Epidermal melanocyte (primary cell): ENCODE results near the gene NAT8L.

Experiments used
- DNase-seq: peaks from one replicate; pipeline ENCODE4 v3.0.0; 2011; ENCODE audit warnings: low spot score; ENCODE audit not compliant: insufficient read length

Gene NAT8L

DNA sequence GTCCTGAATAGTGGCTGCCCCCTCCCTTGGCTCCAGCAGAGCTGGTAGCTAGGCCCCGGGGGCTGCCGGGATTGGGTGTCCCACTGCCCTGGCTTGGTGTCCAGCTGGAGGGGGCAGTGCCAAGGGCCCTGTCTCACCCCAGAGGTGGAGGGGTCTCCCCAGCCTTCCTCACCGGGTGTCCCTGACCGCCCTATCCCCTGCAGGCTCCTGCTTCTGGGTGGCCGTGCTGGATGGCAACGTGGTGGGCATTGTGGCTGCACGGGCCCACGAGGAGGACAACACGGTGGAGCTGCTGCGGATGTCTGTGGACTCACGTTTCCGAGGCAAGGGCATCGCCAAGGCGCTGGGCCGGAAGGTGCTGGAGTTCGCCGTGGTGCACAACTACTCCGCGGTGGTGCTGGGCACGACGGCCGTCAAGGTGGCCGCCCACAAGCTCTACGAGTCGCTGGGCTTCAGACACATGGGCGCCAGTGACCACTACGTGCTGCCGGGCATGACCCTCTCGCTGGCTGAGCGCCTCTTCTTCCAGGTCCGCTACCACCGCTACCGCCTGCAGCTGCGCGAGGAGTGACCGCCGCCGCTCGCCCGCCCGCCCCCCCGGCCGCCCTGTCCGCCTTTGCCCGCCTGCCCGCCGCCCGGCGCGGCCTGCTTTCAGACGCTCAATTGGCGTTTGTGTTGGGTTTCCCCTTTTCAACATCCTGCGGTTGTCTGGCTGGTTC lies 4.6 kb downstream of the NAT8L start:
- no peak for DNase-seq

DNA sequence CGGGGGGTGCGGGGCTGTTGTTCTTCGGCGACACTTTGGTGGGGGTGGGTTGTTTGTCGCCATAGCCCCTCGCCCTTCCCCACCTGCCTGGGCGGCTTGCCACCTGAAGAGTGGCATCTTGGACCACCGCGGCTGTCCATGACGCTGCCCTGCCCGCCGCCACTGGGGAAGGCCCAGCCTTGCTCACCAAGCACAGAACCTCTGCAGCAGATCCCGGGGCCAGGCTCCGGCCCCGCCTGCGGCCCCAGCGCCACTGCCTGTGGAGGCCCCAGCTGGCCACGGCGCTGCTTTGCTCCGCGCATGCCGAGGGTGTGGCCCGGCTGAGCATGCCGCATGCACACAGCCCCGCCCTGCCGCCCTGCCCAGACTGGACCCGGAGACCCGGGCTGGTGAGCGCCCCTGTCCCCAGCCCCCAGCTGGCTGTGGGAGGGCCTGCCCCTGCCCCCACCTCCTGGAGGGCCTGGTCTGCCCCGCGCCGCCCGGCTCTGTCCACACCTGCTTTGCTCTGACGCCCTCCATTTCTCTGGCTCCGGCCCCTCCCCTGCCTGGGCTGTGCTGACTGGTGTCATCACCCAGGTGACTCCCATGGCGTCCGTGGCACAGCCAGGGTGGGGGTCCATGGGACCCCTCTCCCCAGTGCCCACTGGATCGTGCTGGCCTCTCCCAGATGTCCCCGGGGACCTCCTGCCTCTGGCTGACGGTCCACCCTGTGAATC lies 5.3 kb downstream of the NAT8L start:
- no peak for DNase-seq

DNA sequence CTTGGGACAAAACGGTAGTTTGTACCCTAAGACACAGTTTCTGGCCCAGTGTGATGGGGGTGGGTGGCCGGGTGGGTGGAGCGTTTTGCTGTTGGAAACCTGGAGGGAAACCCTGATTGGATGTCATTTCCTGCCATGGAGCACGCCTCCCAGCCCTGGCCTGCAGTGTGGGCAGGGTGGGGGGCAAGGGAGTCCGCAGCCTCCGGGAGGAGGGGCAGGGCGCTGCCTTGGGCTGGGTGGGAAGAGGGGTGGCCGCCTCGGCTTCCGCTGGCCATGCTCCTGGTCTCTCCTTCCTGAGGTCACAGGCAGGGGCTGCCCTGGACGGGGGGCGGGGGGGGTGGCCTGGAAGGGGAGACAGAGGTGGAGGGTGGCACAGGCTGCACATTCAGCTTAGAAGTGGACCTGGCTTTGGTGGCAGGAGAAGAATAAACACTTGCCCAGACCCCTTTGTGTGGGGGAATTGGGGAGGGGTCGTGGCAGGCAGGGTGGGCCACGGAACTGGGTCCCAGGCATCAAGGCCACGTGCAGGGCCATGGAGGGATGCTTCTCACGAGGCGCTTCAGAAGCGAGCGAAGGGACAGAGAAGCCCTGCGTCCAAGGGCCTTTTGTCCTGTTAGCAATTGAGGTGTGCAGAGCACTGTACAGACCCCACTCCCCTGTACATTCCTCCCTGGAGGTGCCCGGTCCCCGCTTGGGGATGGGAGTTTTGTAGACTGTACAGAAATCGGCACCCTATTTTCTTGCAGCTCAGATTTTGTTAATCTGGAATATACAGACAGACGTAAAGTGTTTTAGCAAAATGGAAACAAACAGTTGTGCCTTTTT lies 6.2 kb downstream of the NAT8L start:
- no peak for DNase-seq

DNA sequence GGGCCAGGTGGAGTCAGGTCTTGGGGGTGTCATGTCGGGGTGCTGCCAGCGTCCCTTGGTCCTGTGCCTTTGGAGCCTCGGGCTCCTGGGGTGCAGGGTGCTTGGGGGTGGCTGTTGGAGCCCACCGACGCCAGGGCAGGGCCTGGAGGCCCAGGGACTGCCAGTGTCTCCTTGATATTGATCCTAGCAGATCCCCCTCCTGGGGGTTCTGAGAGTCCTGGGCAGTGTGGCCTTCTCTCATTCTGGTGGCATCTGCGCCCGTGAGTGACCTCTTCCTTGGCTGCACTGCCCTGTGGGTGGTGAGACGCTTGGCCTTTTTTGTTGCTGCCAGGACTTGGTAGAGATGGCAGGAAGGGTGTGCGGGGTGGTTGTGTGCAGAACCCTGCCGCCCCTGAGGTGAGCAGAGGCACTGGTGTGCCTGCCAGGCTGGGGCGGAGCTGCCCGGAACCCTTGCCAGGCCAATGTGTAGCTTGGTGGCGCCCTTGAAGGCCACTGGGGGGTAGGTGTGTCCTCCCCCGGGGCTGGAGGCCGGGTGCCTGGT lies 7.0 kb downstream of the NAT8L start:
- no peak for DNase-seq

DNA sequence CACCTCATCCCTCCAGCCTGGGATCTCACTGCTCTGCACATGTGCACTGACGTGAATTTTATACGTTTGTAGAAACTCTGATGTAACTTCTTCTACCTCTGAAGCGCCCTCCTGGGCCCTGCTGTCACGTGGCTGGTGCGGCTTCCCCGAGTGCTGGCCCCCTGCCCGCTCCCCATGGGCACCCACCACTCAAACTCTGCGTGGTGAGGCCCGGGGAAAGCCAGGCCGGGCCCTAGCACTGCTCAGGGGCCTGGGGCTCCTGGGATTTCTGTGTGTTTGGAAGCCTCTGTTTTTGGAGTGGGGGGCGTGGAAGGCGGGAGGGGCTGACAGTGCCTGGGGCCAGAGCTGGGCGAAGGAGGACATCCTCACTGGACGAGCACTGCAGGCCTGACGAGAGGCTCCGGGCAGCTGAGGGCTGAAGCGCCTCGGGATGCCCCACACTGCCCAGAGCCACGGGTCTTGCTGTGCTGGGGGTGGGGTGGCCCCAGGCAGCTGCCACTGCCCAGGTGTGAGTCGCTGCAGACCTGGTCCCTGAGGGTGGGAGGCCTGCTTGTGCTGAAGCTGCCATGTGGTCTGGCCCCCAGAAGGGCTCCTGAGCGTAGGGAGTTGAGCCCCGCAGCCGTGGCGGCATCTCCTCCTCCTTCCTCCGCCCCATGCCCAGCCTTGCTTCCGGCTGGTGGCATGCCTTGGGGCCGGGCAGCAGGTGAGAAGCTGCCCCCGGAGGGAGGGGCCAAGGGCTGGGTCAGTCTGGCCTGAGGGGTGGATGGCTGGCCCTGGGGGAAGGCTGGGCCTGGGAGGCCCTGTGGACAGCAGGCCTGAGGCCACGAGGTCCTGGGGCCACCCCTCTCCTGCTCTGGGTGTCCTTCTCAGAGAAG lies 7.7 kb downstream of the NAT8L start:
- DNase-seq: no peak

DNA sequence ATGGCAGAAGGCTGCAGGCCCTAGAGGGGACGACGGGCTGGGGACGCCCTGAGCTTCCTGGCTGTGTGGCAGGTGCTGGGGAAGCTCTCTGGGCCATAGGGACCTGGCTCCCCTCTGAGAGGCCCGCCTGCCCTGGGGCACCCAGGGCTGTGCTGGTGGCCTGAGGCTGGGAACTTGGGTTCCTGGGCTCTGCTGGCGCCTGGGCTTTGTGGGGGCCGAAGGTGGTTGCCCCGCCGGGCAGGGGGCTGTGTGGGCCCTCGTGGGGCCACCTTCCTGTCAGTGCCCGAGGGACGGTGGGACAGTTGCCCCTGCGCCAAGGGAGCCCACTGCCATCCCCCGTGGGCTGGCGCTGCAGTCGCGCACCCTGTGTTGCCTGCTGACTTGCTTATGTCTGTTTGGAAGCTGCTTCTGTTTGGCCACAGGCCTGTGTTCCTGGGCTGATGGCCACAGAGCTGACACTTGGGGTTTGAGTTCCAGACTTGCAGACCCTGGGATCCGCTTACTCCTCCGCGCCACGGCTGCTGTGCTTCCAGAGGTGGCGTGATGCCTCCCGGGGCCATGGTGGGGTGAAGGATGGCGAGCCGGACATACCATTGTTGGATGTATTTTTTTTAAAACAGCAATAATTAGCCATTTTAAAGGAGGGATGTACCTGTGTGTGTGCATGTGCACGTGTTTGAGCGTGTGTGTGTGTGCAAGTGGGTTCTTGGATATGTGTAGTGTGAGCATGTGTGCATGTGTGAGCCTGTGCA lies 8.5 kb downstream of the NAT8L start:
- no peak for DNase-seq

DNA sequence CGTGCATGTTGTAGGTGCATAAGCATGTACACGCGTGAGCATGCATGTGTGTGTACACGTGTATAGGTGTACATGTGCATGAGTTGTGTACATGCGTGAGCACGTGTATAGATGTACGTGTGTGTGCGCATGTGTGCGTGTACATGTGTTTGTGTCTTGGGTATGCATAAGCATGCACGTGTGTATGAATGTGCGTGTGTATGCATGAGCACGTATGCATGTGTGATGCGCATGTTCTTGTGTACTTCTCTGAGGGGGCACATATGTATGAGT lies 9.0 kb downstream of the NAT8L start:
- DNase-seq: no peak

DNA sequence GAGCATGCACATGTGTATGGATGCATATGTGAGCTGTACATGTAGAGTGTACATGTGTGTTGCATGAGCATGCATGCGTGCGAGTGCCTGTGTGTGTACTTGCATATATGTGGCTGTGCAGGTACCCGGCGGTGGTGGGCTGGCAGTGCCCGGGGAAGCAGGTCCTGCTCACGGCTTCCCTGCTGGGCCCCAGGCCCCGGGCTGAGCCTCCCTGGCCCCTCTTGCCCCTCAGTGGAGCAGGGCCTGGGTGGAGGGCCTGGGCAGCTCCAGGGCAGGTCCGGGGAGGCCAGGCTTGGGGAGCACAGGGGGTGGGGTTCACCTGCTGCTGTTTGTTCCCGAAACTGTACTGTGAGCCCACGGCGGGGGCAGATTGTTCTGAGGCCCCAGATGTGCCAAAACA lies 9.4 kb downstream of the NAT8L start:
- no peak for DNase-seq

DNA sequence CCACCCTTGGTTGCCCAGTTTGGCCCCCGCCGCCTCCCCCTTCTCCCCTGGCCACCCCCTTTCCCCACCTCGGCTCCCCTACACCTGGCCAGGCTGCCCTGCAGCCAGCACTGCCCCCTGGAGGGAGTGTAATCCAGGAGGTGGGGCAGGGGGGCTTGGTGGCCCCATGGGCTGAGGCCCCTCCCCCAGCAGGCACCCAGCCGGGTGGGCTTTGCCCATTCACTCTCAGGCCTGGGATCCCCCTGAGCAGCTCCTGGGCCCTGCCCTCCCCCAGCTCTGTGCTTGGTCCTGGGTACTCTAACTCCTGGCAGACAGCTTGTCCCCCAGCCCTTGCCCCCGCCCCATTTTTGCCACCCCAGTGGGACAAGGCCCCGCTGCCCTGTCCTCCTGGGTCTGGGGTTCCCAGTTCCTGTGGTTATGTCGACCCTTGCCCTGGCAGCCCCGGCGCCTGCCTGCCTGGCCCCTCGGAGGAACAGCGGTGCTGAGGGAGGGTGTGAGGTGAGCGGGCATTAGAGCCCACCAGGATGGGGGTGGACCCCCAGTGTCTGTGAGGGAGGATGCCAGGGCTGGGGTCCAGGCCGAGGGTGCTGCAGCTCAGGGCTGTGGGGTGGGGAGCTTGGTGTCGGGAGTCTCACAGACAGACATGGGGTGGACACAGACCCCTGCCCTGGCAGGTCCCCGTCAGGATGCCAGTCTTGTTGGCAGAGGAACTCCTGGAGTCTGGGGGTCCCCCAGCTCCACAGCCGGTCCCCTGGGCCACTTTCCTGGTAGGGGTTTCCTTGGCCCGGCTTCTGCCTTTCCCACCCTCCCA lies 10.2 kb downstream of the NAT8L start:
- no peak for DNase-seq

DNA sequence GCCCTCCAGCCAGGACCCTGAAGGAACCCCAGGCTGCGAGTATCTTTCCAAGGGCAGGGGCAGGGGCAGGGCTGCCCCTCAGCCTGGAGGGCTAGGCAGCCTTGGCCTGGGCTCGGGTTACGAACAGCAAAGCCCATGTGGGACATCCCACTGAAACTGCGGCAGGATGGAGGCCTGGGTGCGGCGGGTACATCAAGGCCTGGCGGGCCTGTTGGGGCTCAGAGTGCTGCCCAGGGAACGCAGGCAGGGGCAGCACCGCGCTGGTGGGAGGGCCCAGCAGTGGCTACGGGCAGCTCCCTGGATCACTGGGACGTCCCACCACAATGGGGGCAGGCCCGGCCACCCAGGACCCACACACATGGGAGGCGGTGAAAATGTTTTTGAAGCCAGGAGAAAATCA lies 10.9 kb downstream of the NAT8L start:
- DNase-seq: no peak

DNA sequence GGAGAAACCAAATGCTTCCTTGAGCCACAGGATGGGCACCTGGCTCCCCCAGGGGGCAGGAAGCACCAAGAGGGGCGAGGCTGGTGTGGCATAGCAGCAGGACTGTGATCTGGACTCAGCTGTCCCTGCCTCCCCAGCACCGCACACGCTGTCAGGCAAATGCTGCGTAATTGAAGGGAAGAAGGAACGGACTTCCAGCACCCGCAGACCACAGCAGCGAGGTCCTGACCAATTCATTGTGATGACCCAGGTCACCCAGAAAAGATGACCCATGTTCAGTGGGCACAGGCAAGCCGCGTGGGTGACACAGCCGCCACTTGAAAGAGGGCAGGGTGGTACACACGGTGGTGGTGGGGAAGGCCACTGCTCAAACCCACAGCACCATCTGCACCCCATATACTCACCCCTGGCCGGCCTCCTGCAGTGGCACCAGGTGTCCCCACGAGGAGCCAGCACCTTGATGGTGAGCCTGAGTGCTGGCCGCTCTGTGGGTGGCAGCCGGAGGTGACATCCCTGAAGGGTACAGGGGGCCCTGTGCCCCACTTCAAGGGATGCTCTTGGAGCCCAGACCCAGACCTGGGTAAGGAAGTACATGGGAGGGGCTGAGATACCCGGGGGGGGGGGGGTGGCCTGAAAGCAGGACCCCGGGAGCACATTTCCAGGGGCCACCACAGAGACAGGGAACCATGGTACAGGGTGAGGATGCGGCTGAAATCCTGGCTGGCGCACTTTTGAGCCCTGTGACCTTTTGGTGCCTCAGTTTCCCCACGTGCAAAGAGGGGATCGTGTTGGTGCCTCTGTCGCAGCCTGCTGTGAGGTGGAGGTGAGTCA lies 11.5 kb downstream of the NAT8L start:
- DNase-seq: no peak

DNA sequence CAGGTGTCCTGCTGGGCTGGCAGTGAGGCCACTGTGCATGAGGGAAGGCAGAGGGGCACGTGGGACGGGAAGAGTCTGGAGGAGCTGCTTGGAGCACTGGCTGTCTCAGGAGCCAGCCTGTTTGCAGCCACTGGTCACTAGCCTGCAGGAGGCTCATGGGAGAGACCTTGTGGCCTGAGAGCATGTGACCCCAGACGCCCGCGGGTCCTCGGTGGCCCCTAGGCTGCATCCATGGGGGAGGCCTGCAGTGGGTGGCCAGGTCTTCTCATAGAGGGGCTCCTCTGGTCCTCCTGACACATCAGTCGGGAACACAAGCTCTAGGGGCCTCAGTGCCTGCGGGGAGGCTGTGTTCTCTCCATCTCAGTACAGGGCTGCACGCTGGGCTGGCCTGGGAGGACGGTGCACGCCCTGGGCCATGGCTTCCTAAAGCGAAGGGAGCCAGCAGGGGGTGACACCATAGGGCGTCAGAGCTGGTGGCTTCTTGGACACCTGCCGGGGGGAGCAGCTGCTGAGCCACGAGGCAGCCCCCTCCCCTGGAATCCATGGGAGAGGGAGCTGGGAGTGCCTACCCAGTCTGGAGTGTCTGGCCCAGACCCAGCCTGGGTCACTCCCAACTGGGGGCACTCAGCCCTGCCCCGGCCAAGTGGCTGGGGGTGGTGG lies 12.3 kb downstream of the NAT8L start:
- DNase-seq: no peak

DNA sequence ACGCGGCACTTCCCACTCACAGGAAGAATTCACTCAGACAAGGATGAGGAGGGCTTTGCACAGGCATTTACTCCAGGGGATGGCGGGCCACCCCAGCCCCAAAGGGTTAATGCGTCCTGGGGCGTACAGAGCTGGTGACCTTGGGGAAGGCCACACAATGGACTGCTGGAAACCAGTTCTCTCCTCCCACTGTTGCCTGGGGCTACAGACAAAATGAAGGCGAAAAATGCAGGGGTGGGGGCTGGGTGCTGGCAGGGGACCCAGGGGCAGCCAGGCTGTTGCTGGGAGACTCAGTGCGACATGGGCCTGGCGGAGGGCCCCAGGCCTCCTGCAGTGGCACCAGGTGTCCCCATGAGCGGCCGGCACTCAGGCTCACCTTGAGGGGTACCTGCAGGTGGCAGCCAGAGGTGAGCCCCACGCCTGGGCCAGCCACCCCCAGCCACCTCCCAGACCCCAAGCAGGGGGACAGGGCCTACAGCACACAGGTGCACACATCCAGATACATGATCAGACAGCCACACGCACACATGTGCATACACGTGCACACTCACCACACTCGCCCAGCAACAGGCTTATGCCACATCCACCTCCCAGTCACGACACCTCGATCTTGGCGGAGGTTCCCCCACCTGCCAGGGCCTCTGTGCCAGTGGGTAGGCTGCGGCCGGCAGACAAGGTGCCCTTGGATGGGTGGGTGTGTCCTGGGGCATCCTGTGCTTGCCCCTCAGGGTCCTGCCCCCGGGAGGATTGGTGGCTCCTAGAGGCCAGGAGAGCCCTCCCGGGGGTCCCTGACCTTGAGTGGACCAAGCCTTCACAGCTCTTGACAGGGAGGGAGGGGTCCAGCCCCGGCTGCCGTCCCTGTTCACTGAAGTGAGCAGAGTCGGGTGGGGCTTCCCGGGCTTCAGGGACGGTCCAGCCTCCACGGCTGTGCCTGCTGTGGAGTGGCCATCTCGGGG lies 13.1 kb downstream of the NAT8L start:
- DNase-seq: no peak

DNA sequence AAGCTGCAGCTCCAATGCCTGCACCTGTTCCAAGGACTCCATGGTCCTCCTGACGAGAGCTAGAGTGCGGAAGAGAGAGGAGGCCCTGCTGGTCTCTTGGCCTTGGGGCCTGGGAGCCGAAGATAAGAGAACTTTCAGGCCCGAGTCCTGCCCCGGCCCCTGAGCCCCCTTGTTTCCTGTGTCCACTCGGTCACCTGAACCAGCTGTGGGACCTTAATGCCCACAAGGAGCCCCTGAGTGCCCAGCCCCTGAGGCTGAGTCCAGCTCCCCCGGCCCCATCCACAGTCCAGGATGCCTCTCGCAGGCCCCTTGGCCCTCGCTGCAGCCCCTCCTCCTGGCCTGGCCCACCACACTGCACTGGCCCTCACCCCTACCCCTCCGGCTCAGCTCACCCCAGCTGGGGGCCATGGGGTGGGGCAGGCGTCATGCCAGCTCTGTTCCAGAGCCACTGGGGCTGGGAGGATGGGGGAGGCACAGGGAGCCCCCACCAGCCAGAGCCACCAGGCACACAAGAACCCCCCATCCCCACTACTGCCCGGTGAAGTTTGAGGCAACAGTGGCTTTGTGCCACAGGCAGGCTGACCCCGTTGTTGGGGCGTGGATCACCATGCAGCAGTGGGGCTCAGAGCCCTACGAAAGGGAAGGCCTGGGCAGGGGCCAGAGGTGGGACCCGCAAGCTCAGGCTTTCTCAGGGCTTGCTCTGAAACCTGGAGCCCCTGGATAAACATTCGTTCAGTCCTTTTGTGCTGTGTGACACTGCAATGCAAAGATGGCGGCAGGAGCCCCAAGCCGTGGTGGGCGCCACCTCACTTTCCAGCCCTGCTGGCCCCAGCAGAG lies 14.1 kb downstream of the NAT8L start:
- DNase-seq: no peak

DNA sequence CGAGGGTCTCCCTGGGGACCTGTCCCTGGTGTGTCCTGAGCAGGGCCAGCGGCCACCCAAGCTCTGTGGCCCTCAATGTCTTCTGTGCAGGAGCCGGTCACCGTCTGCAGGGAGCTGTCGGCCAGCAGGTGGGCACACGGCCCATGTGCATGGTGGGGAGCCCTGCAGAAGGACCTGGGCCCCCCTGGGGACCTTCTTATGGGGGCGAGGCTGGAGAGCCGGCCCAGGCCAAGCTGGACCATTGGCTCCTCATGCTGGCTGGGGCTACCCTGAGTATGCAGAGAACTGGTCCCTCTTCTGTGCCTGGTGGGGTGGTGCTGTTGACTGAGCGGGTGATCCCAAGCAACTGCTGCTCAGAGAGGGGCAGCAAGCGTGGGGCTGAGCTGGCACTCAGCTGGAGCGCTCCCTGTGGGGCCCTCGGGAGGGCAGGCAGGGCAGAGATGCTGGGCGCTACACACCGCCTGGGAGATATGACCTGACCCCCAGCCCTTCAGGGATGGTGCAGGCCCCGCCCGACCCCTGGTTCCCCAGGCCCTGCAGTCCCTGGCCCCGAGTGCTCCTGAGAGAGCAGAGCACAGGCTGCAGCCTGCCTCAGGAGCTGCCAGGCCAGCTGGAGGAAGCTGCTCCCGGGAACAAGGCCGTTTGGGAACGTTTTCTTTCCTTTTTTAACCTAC lies 14.8 kb downstream of the NAT8L start:
- DNase-seq: no peak

DNA sequence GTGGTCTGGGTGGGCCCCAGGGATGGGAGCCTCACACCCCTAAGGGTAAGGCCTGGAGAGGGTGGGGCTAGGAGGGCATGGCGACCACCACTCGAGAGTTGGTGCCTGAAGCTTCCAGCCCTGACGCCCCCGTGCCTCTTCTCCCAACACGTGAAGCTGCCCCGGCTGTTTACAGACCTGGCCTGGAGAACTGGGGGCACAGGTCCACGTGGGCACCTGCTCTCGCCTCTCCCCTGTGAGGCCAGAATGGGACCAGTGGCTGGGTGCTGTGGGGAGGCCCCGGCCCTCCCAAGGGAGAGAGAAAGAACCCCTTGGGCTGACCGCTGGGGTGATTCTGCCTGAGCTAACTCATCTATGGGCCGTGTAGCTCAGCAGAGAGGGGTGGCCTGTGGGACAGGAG lies 15.5 kb downstream of the NAT8L start:
- no peak for DNase-seq
